Fibroblast of peridontal ligament (primary cell): Measurements from ENCODE around the gene PARD3B.
"Not testable (repeated sequence)": the region's sequence is repeated elsewhere in the genome, so short reads cannot be mapped to it uniquely, and the experiment has no call there.

Experiments used
- DNase-seq: peaks from one replicate; pipeline ENCODE4 v3.0.0-alpha.2; 2010; ENCODE audit errors: extremely low read depth

Gene PARD3B

DNA sequence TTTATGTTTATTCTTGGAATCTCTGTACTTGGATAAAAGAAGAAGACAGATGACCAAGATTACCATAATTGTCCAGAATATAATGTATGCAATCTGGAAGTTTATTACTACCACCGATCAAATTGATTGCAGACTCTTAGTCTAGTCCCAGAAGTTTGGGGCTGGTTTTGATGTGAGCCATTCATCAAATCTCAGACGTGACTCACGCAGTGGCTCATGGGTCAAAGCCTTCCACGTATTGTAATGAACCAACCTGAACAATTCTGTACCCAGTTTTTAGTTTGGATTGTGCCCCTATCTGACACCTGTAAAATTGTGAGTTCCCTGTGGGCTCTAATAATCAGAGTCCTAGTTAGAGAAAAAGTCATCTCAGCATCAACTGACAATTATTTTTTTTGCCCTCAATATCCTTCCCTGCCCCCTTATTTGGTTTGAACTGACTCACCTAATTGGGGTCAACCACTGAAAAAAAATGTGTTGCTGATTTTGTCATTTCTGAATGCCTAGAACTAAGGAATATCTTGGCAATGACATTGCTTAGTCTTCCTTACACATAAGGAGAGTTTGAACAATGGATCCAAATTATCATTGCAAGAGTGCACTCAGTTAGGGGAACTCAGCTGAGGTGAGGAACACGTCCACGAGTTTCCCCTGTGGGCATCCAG is 917.5 kb downstream of the PARD3B start:
- peak; percentile 29 for DNase-seq

DNA sequence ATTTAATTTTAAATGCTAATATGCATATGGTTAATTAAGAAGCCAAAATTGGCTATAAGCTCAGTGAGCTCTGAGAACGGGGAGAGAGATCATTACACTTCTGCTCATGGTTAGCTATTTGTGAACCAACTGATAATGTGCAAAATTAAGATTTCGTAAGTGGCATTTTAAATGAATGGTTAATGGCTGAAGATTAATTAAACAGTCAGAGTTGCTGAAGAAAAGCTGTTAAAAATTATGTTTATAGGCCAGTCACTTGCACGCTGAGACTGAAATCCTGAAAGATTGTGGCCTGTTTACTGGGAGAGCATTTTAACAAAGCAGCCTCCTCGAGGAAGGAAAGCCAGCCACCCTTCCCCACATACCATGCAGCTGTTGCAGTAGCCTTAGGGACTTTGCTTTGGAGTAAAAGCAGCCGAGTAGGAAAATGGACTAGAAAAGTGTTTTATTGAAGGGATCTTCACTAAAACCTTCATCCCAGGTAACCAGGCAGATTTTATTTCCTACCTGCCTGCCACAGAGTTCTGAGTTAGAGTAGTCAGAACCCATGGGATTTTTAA is 918.3 kb downstream of the PARD3B start:
- no peak for DNase-seq

DNA sequence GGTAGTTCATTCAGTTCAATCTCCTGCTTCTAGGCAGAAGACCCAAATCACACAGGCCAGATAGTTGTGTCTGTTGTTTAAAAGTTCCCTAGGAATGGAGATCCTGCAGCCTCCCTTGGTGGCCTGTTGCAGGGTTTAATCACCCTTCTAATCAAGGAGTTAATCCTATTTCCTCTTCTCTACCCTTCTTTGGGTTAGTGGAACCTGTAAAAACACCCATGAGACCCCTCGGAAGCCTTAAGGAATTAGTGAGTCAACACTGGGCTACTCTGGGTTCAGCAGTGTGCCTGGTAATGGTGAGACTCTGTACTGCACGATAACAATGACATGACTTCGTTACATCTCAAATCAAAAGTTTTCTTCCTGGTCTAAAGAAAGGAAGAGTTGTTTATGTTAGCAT is 919.4 kb downstream of the PARD3B start:
- no peak for DNase-seq

DNA sequence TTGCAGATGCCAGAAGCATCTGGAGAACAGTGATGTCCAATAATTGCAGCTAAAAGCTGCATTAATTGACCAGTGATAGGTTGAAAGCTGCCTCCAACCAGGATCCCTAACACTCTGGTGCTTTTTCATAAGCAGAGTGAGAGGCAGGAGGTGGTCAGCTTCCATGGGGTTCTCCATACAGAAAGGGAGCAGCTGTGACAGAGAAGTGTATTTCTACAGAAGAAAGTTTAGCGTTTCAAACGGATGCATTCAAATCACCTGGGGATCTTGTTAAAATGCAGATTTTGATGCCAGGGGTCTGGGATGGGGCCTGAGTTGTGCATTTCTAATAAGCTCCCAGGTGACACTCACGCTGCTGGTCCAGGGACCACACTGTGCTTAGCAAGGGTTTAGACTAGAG is 920.5 kb downstream of the PARD3B start:
- no peak for DNase-seq

DNA sequence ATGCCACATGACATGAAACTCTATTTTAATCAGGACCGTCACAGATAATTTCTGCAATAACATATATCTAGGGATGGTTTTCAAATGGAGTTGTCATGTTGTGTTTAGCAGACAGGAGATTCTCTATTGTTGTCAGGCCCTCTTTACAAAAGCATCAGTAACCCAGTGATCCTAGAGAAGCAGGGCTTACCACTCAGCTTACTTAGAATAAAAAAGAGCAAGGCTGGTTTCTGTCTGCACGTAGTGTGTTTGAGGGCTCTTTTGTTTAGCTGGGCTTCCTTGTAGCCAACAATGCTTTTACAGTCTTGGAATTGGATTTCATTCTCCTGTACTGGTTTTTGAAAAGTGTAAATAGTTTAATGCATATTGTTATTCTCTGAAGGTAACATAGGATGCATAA is 926.5 kb downstream of the PARD3B start:
- DNase-seq, result no peak

DNA sequence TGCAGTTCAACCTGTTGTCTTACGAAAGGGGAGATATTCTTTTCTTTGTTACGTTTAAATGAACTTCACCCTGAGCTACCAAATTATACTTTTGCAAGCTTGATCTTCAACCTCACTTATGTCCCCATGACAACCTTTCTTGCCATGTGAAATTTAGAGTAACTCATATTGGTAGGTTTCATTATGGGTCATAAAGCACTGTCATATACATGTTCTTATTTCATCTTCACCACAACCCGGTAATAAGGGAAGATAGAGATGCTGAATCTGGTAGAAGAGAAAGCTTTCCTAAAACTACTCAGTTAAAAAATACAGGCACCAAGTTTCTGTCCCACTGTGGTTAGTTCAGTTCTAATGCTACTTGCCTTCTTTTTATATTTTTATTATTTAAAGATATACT is 928.5 kb downstream of the PARD3B start:
- DNase-seq, result no peak

DNA sequence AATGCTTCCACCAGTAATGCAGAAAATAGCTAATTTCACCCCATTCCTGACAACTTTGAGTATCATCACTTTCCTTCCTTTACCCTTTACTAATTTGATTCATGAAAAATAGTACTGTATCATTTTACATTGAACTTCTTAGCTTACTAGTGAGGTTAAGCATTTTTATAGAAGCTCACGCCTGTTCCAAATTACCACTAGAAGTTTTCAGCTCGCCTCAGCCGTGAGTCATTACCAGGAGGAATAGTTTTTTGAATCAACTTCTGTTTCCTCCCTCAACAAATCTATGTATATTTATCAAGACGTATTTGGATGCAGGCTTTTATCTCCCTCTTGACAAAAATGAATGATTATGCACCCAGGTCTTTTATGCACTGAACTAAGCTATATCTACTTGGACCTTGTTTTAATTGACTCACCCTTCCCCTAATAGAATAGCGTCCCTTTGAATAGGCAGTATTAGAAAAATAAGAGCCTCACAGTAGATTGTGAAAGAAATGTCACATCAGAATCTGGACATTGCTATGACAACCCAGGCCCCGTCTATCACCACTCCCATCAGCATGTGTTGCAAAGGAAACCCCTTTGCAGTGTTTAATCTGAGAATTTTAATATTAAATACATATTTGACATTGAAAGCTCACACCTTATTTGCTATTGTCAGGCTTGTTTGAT is 929.6 kb downstream of the PARD3B start:
- DNase-seq, result peak; percentile 85

DNA sequence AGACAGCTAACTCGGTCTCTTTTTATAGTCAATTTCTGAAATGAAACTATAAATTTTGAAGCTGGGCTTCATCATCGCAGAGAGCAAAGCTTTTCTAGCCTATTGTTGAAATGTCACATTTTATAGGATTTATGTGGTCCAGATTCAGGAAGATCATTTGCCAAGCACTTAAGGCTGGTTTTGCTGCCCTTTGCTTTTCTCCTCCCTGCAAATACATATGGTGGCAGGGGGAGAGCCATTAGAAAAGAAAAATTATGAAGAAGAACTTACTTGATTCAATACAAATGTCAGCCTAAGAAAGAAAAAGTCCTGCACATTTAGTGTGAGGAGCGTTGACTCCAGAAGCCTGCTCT is 930.1 kb downstream of the PARD3B start:
- DNase-seq, result no peak

DNA sequence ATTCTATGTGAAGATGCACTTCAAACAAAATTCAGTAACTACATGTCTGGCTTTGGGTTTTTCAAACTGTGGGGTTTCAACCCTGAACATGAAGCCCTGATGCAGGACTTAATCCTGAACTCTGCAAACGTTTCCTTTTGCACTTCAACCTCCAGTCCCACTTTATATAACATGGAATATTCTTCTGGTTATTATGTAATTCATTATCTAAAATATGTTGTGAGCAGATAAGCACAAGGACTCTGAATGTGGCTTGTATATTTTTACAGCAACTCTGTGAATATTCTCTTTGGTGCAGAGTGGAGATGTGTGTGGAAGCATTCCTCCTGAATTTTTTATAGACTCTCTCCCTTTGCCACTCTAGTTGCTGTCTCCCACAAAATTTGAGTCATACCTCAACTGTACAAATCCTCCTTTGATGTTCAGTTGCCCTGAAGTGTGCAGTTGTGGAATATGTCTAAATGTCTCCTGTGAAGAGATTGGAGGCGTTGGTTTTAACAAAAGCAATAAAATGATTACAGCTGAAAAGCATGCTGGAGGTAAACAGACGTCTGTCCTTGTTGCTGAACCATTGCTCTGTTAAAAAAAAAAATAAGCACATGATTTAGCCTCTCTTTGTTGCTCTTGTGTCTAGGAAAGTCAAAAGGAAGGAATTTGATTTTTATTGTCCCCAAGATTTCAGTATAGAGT is 931.9 kb downstream of the PARD3B start:
- DNase-seq, result no peak

DNA sequence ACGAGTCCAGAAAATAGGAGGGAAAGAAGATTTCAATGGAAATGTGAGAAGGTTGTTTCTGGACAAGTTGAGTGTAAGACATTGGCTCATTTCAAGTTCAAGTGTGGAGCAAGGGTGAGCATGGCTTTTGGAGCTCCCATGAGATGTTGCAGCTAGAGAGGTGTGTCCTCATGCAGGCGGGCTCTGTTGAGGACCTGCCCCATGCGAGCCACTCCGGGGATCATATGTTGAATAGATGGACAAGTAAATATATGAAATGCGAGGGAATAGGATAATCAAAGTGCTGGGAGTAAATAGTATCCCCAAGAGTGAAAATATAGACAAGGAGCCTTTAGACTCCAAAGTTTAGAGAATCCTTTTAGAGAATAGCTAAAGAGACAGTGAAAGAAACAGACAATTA is 936.6 kb downstream of the PARD3B start:
- DNase-seq, result no peak

DNA sequence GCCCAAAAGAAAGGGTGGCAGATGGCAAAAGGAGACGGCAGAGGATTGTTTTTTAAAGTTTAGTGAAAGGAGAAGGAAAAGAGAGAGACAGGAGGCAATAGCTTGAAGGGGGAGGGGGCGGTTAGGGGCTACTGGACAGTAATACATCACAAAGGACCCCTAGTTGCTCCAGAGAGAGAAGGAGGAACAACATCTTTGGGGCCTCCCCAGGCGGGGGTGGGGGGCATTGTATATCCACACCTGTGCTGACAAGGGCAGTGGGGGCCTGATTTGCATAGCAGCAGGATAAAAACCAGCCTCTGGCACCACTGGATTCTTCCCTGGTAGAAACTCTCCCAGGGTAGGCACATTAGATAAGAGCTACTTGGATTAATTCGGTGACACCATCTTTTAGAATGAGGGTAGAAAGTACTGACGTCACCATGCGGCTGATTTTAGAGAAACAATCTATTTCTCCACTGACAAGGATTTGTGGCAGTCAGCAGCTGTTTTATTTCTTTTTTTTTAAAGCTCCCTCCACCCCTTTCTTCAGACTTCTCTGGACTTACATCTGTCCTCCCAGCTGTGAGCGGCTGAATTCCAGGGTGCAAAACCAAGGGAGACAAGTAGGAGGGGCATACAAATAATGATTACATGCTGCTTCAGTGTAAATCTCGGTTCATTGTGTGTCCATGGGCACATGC is 937.3 kb downstream of the PARD3B start:
- DNase-seq, result no peak

DNA sequence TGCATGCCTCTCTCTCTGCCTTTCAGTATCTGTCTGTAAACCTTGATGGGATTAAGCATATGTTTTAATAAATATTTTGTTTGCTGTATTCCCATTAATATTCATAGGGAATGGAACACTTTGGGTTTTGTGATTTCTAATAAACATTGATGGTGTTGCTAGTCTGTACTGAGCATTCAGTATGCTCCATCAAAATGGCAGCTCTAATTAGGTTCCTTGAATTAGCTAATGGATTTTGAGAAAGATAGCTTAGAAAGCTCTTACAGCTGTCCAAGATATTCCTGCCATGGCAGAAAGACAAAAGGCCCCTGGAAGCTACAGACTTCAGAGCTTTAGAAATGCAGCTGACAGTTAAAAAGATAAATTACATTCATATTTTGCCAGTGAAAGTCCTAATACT is 937.8 kb downstream of the PARD3B start:
- DNase-seq, result no peak

DNA sequence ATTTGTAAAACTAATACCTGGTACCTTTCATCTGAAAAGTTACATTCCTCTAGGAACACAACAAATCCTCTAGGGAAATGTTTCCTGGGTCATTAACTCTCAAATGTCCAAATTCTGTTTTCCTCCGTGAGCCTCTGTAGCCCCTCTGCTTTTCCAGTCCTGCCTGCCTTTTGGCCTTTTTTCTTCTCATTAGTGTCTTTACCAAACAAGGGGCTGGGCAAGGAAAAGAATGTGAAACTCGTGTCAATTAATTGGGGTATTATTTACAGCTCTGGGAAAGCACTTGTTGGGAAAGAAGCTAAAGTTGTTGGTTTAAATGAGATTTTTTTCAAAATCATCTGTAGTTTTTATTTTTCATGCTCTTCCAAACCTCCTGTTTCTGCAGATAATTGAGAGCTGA is 938.9 kb downstream of the PARD3B start:
- DNase-seq, result no peak

DNA sequence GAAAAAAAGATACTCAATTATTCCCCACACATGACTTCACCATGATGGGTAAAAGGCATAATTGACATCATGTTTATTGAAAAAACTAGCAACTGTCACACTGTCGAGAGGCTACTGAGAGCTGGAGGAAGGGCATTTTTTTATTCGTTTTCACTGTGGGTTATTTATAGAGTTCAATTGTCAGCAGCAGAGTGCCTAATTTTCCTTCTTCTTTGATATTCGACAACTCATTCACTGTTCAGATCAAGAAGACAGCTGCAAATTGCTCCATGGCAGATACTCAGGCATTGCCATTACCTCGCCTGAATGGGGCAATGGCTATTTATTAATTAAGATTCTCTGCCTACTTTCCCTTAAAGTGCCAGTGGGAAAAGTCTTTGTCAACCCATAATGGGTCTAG is 939.5 kb downstream of the PARD3B start:
- DNase-seq, result no peak

DNA sequence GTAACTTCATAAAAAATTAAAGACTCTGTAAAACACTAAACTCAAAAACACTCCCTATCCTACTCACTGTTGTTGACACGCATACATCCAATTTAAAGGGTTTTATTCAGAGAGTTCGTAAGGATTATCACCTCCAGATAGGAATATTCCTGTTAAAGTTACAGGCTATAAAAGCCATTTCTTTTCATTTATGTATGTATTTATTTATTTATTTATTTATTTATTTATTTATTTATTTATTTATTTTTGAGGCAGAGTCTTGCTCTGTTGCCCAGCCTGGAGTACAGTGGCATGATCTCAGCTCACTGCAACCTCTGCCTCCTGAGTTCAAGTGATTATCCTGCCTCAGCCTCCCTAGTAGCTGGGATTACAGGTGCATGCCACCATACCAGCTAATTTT is 948.3 kb downstream of the PARD3B start:
- not testable (repeated sequence) for DNase-seq

DNA sequence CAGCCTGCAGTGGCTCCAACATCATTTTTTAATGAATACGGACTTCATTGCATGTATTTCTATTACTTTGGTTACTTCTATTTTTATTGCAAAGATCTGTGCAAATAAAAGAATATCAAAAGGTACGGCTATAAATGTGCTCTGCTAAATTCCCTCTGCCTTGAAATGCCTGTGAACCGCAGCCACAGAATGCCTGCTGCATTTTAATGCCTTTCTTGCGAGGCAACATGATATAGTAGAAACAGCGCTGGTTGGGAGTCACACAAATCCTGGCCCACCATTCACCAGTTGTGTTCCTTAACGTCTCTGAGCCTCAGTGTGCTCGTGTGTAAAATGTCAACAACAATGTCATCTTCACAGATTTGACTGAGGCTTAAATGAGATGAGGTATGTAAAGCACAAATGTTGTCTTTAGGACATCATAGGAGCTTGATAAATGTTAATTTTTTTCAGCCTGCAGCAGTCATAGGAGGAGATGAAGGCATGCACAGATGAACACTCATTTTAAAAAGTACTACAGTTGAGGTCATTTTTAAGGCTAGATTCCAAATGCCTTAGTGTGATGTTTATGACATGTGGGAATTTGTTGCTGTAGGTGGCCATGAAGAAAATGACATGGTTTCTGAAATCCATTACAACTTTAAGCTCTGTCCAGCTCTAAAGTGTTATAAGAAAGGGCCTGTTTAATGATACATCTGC is 949.4 kb downstream of the PARD3B start:
- DNase-seq, result no peak

DNA sequence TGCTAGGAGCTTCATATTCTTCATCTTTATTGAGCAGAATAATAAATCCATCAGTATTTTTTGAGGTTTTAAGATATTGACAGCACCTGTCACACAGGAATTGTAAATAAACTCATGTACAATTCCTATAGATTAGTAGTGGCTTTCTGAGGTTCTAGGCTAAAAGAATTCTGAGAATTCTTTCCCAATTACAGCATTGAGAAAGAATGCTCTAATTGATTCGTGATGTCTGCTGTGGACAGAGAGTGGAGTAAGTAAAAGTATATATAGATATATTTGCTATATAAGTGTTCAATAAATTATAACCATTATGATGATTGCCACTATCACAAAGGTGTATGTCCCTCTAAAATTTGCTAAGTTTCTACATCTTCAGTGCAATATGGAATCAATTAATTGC is 950.5 kb downstream of the PARD3B start:
- peak; percentile 40 for DNase-seq

DNA sequence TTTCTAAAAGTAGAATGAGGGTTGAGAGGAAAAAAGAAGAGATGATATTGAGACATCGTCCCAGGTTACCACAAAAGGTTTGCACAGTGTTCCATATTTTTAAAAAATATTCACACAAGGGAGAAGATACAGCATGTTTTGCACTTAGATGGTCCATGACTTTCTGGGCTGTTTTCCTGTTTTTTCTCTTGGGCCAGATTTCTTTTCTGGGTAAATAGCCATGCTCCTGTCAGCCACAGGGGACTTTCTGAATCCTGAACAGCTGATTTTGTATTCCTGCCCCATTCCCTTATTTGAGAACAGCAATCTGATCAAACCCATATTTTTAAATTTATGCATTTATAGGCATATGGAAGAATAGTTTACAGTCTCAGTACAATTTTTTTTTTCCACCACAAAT is 951.1 kb downstream of the PARD3B start:
- DNase-seq, result no peak

DNA sequence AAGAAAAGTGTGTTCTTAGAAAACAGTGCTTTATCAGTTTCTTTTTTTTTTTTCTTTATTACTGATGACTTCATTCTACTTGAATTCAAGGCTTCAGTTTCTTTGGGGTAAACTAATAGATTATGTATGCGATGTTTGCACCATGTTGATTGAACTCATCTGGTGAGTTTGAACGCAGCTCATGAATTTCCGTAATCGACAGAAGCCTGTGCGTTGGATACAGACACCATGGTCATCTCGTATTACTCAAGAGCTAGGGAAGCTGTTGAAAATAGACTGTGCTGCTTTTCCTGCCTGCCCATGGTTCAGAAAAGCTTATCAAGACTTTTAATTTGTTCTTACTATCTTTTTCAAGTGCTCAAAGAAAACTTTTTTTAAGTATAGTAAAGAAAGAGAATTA is 951.5 kb downstream of the PARD3B start:
- DNase-seq, result peak; percentile 63

DNA sequence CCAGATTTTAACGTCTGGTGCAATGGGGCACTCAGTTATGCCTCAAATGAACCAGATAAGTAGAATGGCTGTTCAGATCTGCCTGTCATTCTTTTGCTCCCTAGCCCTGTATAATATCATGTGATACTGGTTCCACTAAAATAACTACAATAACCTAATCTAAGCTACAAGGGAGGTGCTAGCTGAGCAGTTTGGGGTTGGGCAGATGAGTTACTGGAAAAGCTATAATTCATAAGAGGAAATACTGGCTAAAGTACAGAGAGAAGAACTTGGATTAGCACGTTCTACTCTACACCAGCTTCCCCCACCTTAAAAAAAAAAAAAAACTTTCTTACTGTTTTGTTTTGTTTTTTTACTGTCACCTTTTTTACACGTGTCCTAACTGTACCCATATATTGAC is 953.7 kb downstream of the PARD3B start:
- DNase-seq, result no peak

DNA sequence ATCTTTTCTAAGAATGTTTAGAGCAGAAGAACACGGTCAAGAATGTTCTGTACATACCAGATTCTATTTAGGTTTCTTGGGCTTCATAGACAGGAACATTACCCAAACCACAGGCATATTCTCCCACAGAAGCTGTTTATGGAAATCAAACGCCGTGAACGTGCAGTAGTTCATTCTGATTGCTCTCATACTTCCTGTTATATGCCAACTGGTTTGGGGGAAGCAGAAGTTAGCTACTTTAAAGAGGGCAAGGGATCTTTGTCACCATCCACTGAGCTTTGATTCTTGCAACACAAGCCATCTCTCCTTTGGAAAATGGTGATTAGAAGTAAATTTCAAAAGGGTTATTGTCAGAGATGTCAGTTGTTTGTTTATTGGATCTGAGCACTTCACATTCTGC is 954.8 kb downstream of the PARD3B start:
- DNase-seq, result peak; percentile 27

DNA sequence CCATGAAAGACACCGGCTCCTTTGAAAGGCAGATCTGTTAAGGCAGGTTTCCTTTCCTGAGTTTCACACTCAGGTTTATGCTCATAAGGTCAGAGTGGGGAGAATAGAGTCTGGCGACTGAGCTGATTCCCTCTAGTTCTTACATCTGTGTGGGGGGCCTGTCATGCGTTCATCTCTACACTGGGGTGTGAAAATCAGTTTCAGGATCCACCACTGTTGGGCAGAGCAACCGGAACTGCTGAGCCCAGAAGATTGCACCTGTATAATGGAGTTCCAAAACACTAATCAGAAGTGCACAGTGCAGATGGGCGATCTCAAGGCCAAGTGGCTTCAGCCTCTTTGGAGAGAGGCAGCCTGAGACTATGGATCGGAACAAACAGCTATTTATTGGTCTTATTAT is 955.7 kb downstream of the PARD3B start:
- no peak for DNase-seq
